ENCODE measurements around the gene DBNL. TPM values are rescaled to one million over a fixed set of nuclear protein-coding genes. Genes with fewer than 3 reads are reported as not detected.
A peak's percentile ranks its signal among the peaks of the same experiment; 100 is the strongest.

DBNL gene
- total and polyA plus RNA-seq, 2 experiments from 2014 or later, result 81.8 to 91.1 TPM

DNA sequence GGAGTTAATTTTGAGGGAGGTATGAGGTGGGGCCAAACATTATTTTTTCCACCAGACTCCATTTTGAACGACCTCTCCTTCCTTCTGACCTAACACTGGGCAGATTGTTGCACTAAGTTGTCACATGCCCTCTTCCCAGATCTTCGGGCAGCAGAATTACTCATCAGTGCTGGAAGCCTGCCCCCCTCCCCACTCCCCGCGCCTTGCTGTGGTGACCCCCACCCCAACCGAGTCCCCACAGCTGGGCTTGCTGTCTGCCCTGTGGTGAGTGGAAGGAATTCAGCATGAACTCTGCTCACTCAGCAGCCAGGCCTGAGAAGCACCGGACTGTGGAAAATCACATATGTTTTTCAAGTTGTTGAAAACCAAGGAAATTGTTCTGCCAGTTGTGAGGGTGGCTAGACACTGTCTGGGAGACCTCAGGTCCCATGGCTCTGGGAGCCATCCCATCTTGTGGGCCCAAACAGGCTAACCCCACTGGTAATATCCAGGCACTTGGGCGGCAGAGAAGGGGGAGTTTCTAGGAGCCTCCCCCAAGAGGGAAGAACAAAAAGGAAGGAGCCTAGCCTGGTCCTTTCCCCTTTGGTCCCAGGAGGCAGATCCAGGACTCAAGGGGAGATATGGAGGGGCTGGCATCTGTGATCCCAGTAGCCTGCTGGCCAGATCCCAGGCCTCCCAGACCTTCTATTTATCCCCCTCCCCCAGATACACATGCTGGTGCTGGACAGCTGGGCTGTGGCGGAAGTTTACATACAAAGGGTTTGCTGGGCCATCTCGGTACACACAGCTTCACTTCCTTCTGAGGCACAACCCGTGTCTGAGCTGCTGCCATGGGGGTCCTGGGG is 56.2 kb downstream of the DBNL start:
- Histone ChIP-seq H4K20me1 (ENCODE audit: insufficient read depth, poor library complexity, severe bottlenecking) (no peaks in the 10 kb centered on the region), H3K4me1 (ENCODE audit: insufficient read depth) (peaks cover 12% of the 10 kb centered on the region), H3K27ac (peak overlapping the region; percentile 78), H3K9me3 (ENCODE audit: low read depth) (no peaks in the 10 kb centered on the region), H3K79me2 (peaks cover 2% of the 10 kb centered on the region), H2AFZ (no peak overlapping the region), H3K4me3 (no peak overlapping the region), H3K9me2 (replicated peaks; ENCODE audit: insufficient read depth) (no peaks in the 10 kb centered on the region), H3K27me3 (peaks cover 8% of the 10 kb centered on the region), H3K36me3 (replicated peaks; ENCODE audit: insufficient read depth, low read depth) (no peaks in the 10 kb centered on the region), H3K4me2 (no peak overlapping the region)
- 73% methylated on average over 10 of the region's 10 CpGs for WGBS (ENCODE audit: low lambda C conversion rate, missing lambda C conversion rate)
- TF ChIP-seq EZH2 (IDR thresholded peaks at IDR 0.05; ENCODE audit: borderline replicate concordance), result no peak
- TF ChIP-seq CTCF (IDR thresholded peaks at IDR 0.05; ENCODE audit: poor library complexity), result no peak
- TF ChIP-seq EZH2phosphoT487 (IDR thresholded peaks at IDR 0.05; ENCODE audit: low read depth, severe bottlenecking, unreplicated experiment), result no peak
- DNase-seq (ENCODE audit: low spot score), result peak; percentile 59

DNA sequence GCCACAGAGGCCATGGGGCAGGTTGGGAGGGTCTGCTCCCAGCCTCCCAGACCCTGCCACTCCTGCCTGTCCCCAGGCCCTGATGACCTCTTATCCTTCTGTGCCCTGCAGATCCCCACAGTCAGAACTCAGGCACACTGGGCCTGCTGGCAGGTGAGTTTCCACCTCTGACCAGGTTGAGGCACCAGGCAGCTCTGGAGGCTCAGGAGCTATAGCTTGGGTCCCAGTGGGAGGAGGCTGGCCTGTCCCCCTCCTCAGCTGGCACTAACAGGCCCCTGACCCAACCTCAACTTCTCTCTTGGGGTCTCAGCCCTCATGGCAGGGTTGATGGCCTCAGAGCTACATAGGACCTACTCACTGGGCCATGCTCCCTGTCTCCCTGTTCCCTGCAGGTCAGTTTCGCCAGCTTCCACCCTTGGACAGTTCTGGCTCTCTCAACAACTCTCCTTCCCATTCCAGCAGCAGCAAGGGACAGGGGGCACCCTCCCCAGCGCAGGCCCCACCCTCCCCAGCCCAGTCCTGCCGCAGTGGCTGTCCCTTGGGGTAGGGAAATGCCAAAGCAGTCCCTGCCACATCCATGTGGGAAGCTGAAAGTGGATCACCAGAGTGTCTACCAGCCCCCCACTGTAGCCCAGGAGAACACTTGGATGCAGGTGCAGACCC is 56.9 kb downstream of the DBNL start:
- no peaks in the 10 kb centered on the region for H4K20me1 ChIP-seq (ENCODE audit: insufficient read depth, poor library complexity, severe bottlenecking)
- TF ChIP-seq EZH2 (IDR thresholded peaks at IDR 0.05; ENCODE audit: borderline replicate concordance) (no peak), CTCF (IDR thresholded peaks at IDR 0.05; ENCODE audit: poor library complexity) (no peak), EZH2phosphoT487 (IDR thresholded peaks at IDR 0.05; ENCODE audit: low read depth, severe bottlenecking, unreplicated experiment) (no peak)
- no peaks in the 10 kb centered on the region for H3K36me3 ChIP-seq (replicated peaks; ENCODE audit: insufficient read depth, low read depth)
- H3K27me3 ChIP-seq, result peaks cover 8% of the 10 kb centered on the region
- no peak overlapping the region for H3K4me2 ChIP-seq
- WGBS (ENCODE audit: low lambda C conversion rate, missing lambda C conversion rate), result 84% methylated on average over 3 of the region's 3 CpGs
- no peak for DNase-seq (ENCODE audit: low spot score)
- peaks cover 14% of the 10 kb centered on the region for H3K4me1 ChIP-seq (ENCODE audit: insufficient read depth)
- no peaks in the 10 kb centered on the region for H3K9me2 ChIP-seq (replicated peaks; ENCODE audit: insufficient read depth)
- H3K79me2 ChIP-seq, result peaks cover 5% of the 10 kb centered on the region
- H3K9me3 ChIP-seq (ENCODE audit: low read depth), result no peaks in the 10 kb centered on the region
- H2AFZ ChIP-seq, result no peak overlapping the region
- no peak overlapping the region for H3K4me3 ChIP-seq
- H3K27ac ChIP-seq, result peak overlapping the region; percentile 78

- Histone ChIP-seq H3K27ac (no peak overlapping the region), H3K4me1 (ENCODE audit: insufficient read depth) (peaks cover 14% of the 10 kb centered on the region), H3K9me3 (ENCODE audit: low read depth) (no peaks in the 10 kb centered on the region), H3K4me3 (no peak overlapping the region), H3K4me2 (no peak overlapping the region), H4K20me1 (ENCODE audit: insufficient read depth, poor library complexity, severe bottlenecking) (no peaks in the 10 kb centered on the region), H2AFZ (no peak overlapping the region), H3K79me2 (peaks cover 5% of the 10 kb centered on the region), H3K36me3 (replicated peaks; ENCODE audit: insufficient read depth, low read depth) (no peaks in the 10 kb centered on the region), H3K27me3 (peaks cover 8% of the 10 kb centered on the region), H3K9me2 (replicated peaks; ENCODE audit: insufficient read depth) (no peaks in the 10 kb centered on the region)
- WGBS (ENCODE audit: low lambda C conversion rate, missing lambda C conversion rate), result 89% methylated on average over 14 of the region's 14 CpGs
- TF ChIP-seq EZH2 (IDR thresholded peaks at IDR 0.05; ENCODE audit: borderline replicate concordance) (no peak), CTCF (IDR thresholded peaks at IDR 0.05; ENCODE audit: poor library complexity) (no peak), EZH2phosphoT487 (IDR thresholded peaks at IDR 0.05; ENCODE audit: low read depth, severe bottlenecking, unreplicated experiment) (no peak)
- no peak for DNase-seq (ENCODE audit: low spot score)
Observed at GRCh38 chr7:44101966-44102845, 57.7 kb downstream of the DBNL start.
